SK-N-SH treated with all-trans-retinoic acid at 6 μM for 48 hours (cell line): Measurements from ENCODE around the gene CENPO.

Source experiments
- ATAC-seq: fragments of 200-7000 bp; cut with Tn5 transposase; 3 replicates; pipeline ENCODE4 v1.9.1; 2020; ENCODE audit warnings: mild to moderate bottlenecking, moderate library complexity
- BACH2 ChIP-seq: fragments of 250-450 bp; sonication (Bioruptor Pico); IDR thresholded peaks from 2 replicates; pipeline ENCODE4 v1.9.0; 2021; ENCODE audit warnings: mild to moderate bottlenecking, borderline replicate concordance
- CREB5 ChIP-seq: fragments of 250-450 bp; sonication (Bioruptor Pico); IDR thresholded peaks from 2 replicates; pipeline ENCODE4 v1.5.1; 2020; ENCODE audit warnings: low read depth, mild to moderate bottlenecking, moderate library complexity
- ISL1 ChIP-seq: fragments of 250-450 bp; sonication (Bioruptor Pico); IDR thresholded peaks from 2 replicates; pipeline ENCODE4 v2.1.2; 2022; ENCODE audit warnings: mild to moderate bottlenecking, moderate library complexity
- ZC3H10 ChIP-seq: fragments of 250-450 bp; sonication (Bioruptor Pico); IDR thresholded peaks from 2 replicates; pipeline ENCODE4 v1.5.1; 2021; ENCODE audit warnings: mild to moderate bottlenecking, moderate library complexity
- ZNF70 ChIP-seq: fragments of 450-650 bp; formaldehyde crosslinking; IDR thresholded peaks from 2 replicates; pipeline ENCODE4 v1.5.0; 2020; ENCODE audit warnings: mild to moderate bottlenecking, moderate library complexity
- ZNF8 ChIP-seq: fragments of 450-650 bp; formaldehyde crosslinking; IDR thresholded peaks from 2 replicates; pipeline ENCODE4 v1.5.0; 2020; ENCODE audit warnings: mild to moderate bottlenecking, moderate library complexity

CENPO gene

GRCh38 chr2:24870891-24871705, 77.9 kb downstream of the CENPO start:
- TF ChIP-seq CREB5 (no peak), ISL1 (CRISPR knock-in tag) (no peak), ZNF70 (no peak), BACH2 (CRISPR knock-in tag) (no peak)
- no peak for ATAC-seq

- no peak for ATAC-seq
- no peak for TF ChIP-seq ZNF8
- no peak for TF ChIP-seq ISL1 (CRISPR knock-in tag)
- TF ChIP-seq ZC3H10 (CRISPR knock-in tag) = no peak
- TF ChIP-seq, all 23 proteins: peak for 0
These were observed 78.7 kb downstream of the CENPO start for GRCh38 chr2:24871852-24872333.
